OCI-LY7 (cell line): ENCODE data around the gene SCARB1.

ENCODE experiments used
- EZH2phosphoT487 ChIP-seq: fragments of 200-600 bp; sonication (generic); IDR thresholded peaks from 2 replicates; pipeline ENCODE4 v1.6.1; 2018; ENCODE audit warnings: low read depth, borderline replicate concordance, mild to moderate bottlenecking, mixed run types, antibody characterized with exemption, low read length, moderate library complexity, mixed read lengths
- TF ChIP-seq, protein P1 (sequence below): fragments of 200-600 bp; sonication (generic); conservative IDR thresholded peaks from 2 replicates; pipeline ENCODE4 v1.5.1; 2014; ENCODE audit warnings: mild to moderate bottlenecking, antibody characterized with exemption, low read length, moderate library complexity, mixed read lengths

GRCh38 chr12:124901003-124901402 lies 37.3 kb upstream of the SCARB1 start:
- TF ChIP-seq, protein P1, sequence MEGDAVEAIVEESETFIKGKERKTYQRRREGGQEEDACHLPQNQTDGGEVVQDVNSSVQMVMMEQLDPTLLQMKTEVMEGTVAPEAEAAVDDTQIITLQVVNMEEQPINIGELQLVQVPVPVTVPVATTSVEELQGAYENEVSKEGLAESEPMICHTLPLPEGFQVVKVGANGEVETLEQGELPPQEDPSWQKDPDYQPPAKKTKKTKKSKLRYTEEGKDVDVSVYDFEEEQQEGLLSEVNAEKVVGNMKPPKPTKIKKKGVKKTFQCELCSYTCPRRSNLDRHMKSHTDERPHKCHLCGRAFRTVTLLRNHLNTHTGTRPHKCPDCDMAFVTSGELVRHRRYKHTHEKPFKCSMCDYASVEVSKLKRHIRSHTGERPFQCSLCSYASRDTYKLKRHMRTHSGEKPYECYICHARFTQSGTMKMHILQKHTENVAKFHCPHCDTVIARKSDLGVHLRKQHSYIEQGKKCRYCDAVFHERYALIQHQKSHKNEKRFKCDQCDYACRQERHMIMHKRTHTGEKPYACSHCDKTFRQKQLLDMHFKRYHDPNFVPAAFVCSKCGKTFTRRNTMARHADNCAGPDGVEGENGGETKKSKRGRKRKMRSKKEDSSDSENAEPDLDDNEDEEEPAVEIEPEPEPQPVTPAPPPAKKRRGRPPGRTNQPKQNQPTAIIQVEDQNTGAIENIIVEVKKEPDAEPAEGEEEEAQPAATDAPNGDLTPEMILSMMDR, result no peak
- no peak for TF ChIP-seq EZH2phosphoT487
